Measurements from ENCODE around the gene MIA2.
"Not testable (repeated sequence)": the region's sequence is repeated elsewhere in the genome, so short reads cannot be mapped to it uniquely, and the experiment has no call there.

The MIA2 gene

DNA sequence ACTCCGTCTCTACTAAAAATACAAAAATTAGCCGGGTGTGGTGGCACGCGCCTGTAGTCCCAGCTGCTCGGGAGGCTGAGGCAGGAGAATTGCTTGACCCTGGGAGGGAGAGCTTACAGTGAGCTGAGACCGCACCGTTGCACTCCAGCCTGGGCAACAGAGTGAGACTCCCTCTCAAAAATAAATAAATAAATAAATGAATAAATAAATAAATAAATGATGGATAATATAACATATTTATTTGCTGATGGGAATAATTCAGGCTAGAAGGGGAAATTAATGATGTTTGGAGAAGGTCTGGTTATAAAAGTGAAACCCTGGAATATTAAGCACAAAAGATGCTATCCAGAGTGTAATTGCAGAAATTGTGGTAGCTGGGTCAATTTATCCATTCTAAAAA is 107.4 kb downstream of the MIA2 start:
- not testable (repeated sequence) for DNase-seq (ENCODE audit: low read depth)

GRCh38 chr14:39342768-39343167 is 109.1 kb downstream of the MIA2 start:
- no peak for DNase-seq (ENCODE audit: low read depth)

DNA sequence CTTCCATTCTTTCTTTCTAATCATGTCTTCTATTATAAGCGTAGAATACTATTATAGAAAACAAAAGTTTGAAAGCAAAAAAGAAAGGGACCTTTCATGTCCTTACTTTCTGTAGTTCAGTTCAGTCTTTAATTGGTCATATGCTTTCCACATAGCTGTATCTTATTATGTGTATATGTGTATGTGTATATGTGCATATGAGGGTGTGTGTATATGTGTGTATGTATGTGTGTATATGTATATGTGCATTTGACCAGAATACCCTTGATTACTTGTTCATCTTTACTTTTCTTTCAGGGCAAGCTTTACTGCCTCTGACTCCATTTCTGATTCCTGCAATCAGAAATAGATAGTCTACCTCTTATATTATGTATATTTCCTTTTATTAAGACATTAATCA is 109.9 kb downstream of the MIA2 start:
- no peak for DNase-seq (ENCODE audit: low read depth)

DNA sequence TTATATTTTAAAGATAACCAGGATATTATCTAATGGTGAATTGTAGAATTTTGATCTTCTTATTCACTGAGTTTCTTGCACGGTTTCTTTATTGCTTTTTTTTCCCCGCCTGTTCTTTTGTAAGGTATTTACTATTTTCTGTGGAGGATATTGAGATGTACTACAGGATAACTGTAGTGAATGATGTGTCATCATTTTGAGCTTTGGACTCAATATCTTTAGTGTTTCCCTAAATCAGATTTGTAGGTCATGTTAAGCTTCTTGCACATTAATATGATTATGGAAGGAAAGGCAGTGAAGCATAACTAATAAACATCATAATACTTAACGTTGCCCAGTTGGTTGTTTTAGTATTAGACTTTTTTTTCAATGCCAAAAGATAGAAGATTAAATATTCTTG is 117.2 kb downstream of the MIA2 start:
- DNase-seq (ENCODE audit: low read depth), result no peak

DNA sequence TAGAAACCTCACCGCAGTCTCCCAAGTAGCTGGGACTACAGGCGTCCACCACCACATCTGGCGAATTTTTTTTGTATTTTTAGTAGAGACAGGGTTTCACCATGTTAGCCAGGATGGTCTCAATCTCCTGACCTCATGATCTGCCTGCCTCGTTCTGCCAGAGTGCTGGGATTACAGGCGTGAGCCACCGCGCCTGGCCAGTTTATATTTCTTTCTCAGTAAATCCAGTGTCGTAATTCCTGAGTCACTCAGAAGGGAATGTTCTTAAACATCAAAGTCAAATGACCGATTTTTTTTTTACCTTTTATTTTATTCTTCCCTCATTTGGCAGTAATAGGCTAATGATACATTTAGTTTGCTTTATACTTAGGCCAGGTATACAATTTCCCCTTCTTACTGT is 118.0 kb downstream of the MIA2 start:
- no peak for DNase-seq (ENCODE audit: low read depth)

DNA sequence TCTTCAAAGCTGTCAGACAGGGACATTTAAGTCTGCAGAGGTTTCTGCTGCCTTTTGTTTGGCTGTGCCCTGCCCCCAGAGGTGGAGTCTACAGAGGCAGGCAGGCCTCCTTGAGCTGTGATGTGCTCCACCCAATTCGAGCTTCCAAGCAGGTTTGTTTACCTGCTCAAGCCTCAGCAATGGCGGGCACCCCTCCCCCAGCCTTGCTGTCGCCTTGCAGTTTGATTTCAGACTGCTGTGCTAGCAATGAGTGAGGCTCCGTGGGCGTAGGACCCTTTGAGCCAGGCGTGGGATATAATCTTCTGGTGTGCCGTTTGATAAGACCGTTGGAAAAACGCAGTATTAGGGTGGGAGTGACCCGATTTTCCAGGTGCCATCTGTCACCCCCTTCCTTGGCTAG is 125.4 kb downstream of the MIA2 start:
- DNase-seq (ENCODE audit: low read depth), result not testable (repeated sequence)

DNA sequence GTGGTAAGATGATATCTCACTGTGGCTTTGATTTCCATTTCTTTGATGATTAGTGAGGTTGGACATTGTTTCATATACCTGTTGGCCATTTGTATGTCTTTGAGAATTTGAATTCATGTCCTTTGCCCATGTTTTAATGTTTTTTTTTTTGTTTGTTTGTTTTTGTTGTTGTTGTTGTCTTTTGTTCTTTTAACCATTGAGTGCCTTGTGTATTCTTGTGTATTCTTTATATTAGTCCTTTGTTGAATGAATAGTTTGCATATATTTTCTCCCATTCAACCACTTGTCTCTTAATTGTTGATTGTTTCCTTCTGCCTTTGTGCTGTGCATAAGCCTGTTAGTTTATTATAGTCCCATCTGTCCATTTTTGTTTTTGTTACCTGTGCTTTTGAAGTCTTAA is 126.6 kb downstream of the MIA2 start:
- no peak for DNase-seq (ENCODE audit: low read depth)

DNA sequence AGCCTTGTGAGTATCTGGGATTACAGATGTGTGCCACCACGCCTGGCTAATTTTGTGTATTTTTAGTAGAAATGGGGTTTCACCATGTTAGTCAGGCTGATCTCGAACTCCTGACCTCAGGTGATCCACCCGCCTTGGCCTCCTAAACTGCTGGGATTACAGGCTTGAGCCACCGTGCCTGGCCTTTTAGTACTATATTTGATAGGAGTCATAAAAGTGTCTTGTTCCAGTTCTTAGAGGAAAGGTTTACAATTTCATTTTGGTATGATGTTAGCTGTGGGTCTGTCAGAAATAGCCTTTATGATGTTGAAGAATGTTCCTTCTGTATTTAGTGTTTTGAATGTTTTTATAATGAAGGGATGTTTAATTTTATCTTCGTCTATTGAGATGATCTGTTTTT is 127.8 kb downstream of the MIA2 start:
- not testable (repeated sequence) for DNase-seq (ENCODE audit: low read depth)

GRCh38 chr14:39364509-39364908 is 130.8 kb downstream of the MIA2 start:
- DNase-seq (ENCODE audit: low read depth), result no peak

DNA sequence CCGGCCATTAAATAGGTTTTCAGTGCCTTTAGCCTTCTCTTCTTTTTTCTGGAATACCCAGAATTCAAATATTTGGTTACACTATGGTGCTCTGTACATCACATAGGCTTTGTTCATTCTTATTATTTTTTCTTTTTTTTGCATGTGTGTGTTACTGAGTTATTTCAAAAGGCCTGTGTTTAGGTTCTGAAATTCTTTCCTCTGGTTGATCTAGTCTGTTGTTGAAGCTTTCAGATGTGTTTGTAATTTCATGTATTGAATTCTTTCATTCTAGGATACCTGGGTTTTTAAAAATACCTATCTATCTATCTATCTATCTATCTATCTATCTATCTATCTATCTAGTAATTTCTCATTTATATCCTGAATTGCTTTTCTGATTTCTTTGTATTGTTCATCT is 131.6 kb downstream of the MIA2 start:
- no peak for DNase-seq (ENCODE audit: low read depth)

DNA sequence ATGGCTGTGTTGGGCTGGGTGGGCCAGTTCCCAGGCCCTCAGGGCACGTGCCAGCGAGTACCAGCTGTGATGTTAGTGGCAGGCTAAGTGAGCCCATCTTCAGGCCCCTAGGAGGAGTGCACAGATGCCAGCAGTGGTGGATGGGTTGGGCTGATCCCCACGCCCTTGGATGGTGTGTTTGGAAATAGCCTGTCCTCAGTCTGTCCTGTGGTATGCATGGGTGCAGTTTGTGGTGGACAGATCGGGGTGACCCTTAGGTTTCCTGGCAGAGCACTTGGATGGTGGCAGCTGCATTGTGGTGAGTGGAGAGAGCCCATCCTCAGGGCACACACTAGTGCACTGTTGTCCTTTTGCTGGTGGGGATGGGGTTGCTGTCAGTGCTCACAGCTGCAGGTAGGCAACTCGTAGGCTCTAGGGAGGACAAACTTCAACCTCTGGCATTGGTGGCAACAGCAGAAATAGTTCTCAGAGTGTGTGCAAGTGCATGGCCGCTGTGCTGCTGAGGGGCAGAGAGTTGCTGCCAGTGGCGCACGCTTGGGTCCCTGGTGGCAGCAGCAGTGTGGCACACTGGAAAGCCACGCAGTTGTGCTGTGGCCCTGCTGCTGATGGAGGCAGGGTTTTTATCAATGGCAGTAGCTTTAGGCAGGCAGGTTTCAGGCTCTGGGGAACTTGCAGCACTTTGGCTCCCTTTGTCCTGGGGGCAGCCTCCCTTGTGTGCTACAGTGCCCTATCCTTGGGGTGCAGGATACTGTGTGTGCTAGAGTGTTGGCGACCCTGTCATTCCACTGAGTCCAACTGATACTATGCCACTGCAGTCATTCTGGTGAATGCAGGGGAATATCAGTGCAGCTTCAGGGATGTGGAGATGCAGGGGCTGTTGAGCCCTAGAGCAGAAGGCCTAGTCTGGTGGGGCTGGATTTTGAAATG is 133.0 kb downstream of the MIA2 start:
- no peak for DNase-seq (ENCODE audit: low read depth)

DNA sequence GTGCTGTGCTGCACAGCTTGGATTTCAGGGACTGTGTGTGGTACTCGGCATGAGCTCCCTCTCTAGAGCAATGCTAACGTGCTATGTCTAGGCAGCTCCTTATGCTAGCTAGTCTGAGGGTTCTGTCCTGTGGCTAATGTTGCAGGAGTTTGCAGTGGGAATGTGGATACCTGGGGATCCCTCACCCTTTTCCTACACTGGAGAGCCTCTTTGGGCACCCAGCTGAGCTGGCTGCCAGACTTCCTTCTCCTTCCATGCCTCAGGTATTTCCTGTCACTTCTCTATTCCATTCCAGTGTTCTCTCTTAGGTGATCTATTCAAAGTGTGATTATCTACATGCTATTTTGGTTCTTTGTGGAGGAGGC is 133.7 kb downstream of the MIA2 start:
- DNase-seq (ENCODE audit: low read depth), result no peak

GRCh38 chr14:39368261-39368959 is 134.7 kb downstream of the MIA2 start:
- DNase-seq (ENCODE audit: low read depth), result no peak

DNA sequence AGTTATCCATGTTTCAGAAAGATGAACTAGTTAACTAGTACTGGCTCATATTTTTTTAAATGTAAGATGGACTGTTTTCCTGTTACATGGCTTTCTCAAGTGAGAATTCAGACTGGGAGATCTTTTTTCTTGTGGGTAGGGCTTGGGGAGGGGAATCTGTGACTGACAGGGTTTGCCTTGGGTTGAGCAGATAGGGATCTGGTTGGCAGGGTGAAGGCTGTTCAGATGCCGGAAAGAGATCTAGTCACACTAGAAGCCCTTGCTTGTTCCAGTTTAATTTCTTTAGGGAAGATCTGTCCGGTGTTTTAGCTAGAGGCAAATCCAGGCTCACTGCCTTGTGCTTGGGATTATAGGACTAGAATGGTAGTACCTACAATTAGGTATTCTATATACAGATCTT is 135.3 kb downstream of the MIA2 start:
- no peak for DNase-seq (ENCODE audit: low read depth)

DNA sequence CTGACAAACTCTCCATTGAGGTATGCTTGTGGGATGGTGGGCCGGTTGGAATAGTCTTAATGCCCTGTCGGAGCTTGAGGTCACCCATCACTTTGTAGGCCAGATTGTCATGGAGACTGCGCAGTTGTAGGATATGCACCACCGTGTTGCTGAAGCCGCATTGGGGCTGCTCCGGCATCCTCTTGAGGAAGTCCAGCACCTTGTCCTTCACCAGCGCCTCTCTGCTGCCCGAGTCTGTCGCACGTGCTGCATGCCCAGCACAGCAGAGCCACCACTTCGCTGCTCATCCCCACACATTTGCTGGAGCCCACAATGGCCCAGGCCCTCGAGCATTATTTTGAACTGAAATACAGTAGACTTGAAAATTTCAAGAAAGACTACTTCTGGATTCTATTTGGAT is 136.7 kb downstream of the MIA2 start:
- no peak for DNase-seq (ENCODE audit: low read depth)

GRCh38 chr14:39372656-39373055 is 138.9 kb downstream of the MIA2 start:
- DNase-seq (ENCODE audit: low read depth), result no peak

DNA sequence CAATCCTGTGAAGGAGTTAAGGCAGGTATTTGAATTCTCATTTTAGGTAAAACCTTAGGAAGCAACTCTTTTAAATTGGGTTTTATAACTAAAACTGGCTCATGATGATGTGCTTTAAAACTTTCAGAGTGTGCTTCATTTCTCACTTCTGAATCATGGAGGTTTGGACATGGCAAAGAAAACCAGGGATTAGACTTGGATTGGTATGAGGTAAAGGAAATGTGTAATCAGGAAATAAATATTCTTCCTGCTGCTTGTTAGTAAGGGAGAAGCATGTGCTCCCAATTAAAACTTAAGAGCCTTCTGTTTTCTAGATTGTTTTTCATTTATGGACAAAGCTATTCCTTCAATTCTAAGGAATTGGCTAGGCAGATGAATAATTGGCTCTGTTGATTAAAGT is 141.1 kb downstream of the MIA2 start:
- DNase-seq (ENCODE audit: low read depth), result no peak

DNA sequence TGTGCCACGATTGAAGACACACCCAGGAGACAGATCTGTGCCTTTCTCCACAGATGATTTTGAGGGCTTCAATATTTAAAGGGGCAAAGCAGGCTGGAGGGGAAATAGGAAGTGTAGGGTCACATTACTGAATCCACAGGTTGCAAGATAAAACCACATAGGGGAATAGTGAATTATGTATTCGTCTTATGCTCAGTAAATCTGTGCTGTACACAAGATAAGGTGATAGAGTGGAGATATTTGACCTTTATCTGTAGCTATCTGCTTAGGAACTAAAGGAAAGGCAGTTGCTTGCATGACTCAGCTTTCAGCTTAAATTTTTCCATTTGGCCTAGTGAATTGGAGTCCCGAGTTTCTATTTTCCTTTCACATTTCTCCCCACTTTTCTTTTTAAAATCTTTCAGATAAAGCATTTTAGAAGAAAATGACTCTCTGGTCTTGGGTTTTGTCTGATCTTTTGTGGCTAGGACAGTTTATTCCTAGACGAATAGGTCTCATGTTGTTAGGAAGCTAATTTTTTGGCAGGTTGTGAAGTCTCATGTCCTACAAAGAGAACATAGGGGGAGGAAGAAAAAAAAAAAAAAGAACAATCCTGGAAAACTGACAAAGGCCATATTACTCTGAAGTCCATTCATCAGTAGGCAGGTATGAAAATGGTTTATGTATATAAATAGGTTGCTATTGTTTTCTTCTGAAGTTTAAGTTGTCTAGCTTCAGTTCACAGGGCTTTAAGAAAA is 143.1 kb downstream of the MIA2 start:
- DNase-seq (ENCODE audit: low read depth), result no peak

DNA sequence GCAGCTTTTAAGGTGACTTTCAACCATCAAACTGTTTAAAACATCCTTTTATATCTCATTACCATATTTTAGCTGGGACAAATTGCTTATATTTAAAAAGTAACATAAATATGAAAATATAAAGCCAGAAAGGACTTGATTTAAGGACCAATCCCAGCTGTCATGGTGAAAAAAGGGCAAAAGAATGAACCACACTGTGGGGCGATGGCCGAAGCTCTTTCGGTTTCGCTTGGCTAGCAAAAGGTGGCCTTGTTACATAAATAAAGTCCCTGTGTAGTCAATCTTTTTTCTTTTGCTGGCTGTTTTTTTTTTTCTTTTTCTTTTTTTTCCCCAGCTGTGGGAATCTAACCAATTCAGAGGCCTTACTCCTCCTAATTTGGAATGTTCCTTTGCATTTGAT is 147.7 kb downstream of the MIA2 start:
- DNase-seq (ENCODE audit: low read depth), result no peak

- no peak for DNase-seq (ENCODE audit: low read depth)
Measured at GRCh38 chr14:39382463-39382862, 148.7 kb downstream of the MIA2 start.

DNA sequence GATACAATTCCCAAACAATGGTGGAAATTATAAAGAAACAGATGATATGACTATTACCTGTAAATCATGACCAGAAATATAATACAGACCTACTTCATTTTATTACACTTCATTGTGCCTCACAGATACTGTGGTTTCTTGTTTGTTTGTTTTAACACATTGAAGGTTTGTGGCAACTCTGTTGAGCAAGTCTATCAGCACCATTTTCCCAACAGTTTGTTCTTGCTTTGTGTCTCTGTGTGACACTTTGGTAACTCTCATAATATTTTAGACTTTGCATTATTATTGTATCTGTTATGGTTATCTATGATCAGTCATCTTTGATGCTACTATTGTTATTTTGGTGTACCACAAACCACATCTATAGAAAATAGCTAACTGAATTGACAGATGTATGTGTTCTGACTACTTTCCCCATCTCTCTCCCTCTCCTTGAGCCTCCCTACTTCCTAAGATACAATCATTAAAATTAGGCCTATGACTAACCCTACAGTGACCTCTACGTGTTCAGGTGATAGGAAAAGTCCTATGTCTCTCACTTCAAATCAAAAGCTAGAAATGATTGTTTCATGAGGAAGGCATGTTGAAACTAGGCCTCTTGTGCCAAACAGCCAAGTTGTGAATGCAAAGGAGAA is 149.4 kb downstream of the MIA2 start:
- DNase-seq (ENCODE audit: low read depth), result peak; percentile 2

DNA sequence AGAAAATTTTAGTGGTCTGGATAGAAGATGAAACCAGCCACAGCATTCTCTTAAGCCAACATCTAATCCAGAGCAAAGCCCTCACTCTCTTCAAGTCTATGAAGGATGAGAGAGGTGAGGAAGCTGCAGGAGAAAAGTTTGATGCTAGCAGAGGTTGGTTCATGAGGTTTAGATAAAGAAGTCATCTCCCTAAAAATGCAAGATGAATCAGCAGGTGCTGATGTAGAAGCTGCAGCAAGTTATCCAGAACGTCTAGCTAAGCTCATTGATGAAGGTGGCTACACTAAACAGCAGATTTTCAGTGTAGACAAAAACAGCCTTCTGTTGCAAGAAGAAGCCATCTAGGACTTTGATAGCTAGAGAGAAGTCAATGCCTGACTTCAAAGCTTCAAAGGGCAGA is 150.0 kb downstream of the MIA2 start:
- no peak for DNase-seq (ENCODE audit: low read depth)
